Nephron (organoid): Measurements from ENCODE around the gene SMIM38.
A peak's percentile ranks its signal among the peaks of the same experiment; 100 is the strongest.

Experiments used
- H3K27ac Mint-ChIP-seq, 3 experiments: 2 replicates each; pipeline ENCODE4 v1.8.0; 2020; ENCODE audit warnings: mixed read lengths in 3 of 3, mild to moderate bottlenecking in 2 of 3, moderate library complexity in 1 of 3
- H3K27me3 Mint-ChIP-seq: 2 replicates; pipeline ENCODE4 v1.8.0; 2021; ENCODE audit warnings: low read depth, mild to moderate bottlenecking, moderate library complexity, mixed read lengths
- H3K36me3 Mint-ChIP-seq: 2 replicates; pipeline ENCODE4 v1.8.0; 2020; ENCODE audit warnings: low read depth, mixed read lengths
- H3K4me1 Mint-ChIP-seq: 2 replicates; pipeline ENCODE4 v1.8.0; 2020; ENCODE audit warnings: mixed read lengths
- H3K4me3 Mint-ChIP-seq, 3 experiments: 2 replicates each; pipeline ENCODE4 v1.8.0; 2020; ENCODE audit warnings: mild to moderate bottlenecking in 3 of 3, mixed read lengths in 3 of 3, moderate library complexity in 2 of 3
- H3K9me3 Mint-ChIP-seq: 2 replicates; pipeline ENCODE4 v1.8.0; 2020; ENCODE audit warnings: mixed read lengths
- CTCF ChIP-seq, 3 experiments: fragments of 200-600 bp; sonication (generic); IDR thresholded peaks; one replicate each; pipeline ENCODE4 v1.5.0; 2021; ENCODE audit warnings: antibody characterized with exemption in 3 of 3; ENCODE audit not compliant: unreplicated experiment in 3 of 3

SMIM38 gene

GRCh38 chr11:69114362-69114761 is 41.4 kb upstream of the SMIM38 start:
- Mint-ChIP-seq H3K27ac (peak overlapping the region in 2 of 3 experiments; percentile 13 to 17), H3K36me3 (peaks cover 6% of the 10 kb centered on the region), H3K27me3 (peaks cover 23% of the 10 kb centered on the region), H3K4me1 (peaks cover 18% of the 10 kb centered on the region), H3K4me3 (no peak overlapping the region), H3K9me3 (peaks cover 11% of the 10 kb centered on the region)
- TF ChIP-seq CTCF (IDR thresholded peaks at IDR 0.05; ENCODE audit: unreplicated experiment in 3 of 3) = no peak

- peaks cover 7% of the 10 kb centered on the region for H3K9me3 Mint-ChIP-seq
- H3K27me3 Mint-ChIP-seq = peaks cover 23% of the 10 kb centered on the region
- H3K4me1 Mint-ChIP-seq = peaks cover 18% of the 10 kb centered on the region
- no peak for TF ChIP-seq CTCF (IDR thresholded peaks at IDR 0.05; ENCODE audit: unreplicated experiment in 3 of 3)
- H3K4me3 Mint-ChIP-seq = no peak overlapping the region
- H3K36me3 Mint-ChIP-seq = peaks cover 6% of the 10 kb centered on the region
- peak overlapping the region; percentile 13 to 58 (median 17) for H3K27ac Mint-ChIP-seq
These were observed 40.8 kb upstream of the SMIM38 start for GRCh38 chr11:69114811-69115523.

DNA sequence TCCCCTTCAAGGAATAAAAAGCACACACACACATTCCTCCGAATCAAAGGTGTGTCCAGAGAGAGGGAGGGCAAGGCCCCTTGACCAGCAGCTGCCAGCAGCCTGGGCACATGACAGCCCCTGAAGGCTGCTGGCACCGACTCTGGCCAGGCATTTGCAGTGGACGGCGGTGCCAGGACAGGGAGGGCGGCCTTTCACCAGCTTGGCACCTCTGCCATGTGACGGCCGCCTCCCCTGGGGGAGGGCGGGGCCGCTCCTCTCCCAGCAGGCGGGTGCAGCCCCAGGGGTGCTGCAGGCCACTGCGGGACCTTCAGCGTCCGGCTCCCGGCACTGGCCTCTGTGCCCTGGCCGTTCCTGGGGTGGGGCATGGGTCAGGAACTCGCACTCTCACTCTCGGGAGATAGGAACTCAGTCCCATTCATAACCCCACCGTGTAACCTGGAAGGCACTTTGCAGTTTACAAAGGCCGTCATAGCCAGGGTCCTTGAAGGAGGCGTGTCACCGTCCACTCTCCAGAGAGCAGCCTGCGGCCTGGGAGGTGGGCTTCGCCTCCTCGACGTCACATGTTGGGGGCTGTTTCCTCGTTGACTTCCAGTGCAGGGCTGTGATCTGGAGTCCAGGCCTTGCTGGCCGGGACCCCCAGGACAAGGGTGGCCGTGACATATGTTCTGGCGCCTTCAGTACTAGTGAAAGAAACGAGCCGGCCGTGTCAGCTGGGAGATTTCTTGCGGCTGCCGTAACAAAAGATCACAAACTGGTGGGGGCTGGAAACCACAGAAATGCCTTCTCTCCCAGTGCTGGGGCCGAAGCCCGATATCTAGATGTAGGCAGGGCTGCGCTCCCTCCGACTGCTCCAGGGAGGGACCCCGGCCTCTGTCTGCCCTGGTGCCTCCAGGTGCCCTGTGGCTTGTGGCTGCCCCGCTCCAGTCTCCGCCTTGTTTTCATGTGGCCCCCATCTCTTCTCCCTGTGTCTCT is 39.9 kb upstream of the SMIM38 start:
- Mint-ChIP-seq H3K9me3 (peaks cover under 1% of the 10 kb centered on the region), H3K36me3 (no peaks in the 10 kb centered on the region), H3K27me3 (peaks cover 15% of the 10 kb centered on the region)

DNA sequence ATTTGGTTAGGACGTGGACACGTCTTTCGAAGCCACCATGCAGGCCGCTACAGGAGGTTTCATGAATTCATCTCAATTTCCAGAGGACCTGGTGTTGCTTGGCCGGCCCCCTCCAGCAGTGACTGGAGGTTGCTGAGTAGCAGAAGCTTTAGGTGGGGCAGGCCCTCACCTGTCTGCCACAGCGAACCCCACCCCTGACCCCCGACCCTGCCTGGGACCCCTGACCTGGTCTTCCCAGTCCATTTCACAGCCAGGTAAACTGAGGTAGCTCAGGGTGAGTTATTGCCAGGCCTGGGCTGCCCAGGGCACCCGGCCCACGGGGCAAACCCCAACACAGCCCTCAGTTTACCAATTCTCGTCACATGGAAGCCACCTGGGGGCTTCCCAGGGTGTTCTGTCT is 39.1 kb upstream of the SMIM38 start:
- Mint-ChIP-seq H3K27ac (peak overlapping the region in 1 of 3 experiments; percentile 7), H3K4me3 (no peak overlapping the region), H3K9me3 (no peaks in the 10 kb centered on the region), H3K36me3 (no peaks in the 10 kb centered on the region), H3K27me3 (peaks cover 15% of the 10 kb centered on the region), H3K4me1 (peaks cover 16% of the 10 kb centered on the region)
- no peak for TF ChIP-seq CTCF (IDR thresholded peaks at IDR 0.05; ENCODE audit: unreplicated experiment in 3 of 3)

More for the DNA sequence above, 39.9 kb upstream of the SMIM38 start:
- H3K4me3 Mint-ChIP-seq = no peak overlapping the region
- TF ChIP-seq CTCF (IDR thresholded peaks at IDR 0.05; ENCODE audit: unreplicated experiment in 3 of 3) = no peak
- H3K4me1 Mint-ChIP-seq = peaks cover 18% of the 10 kb centered on the region
- H3K27ac Mint-ChIP-seq = peak overlapping the region in 1 of 3 experiments; percentile 50

GRCh38 chr11:69119190-69119589 is 36.5 kb upstream of the SMIM38 start:
- Mint-ChIP-seq H3K4me3 (no peak overlapping the region), H3K27me3 (peaks cover 12% of the 10 kb centered on the region), H3K4me1 (peaks cover 14% of the 10 kb centered on the region), H3K36me3 (no peaks in the 10 kb centered on the region), H3K9me3 (no peaks in the 10 kb centered on the region), H3K27ac (no peak overlapping the region)
- no peak for TF ChIP-seq CTCF (IDR thresholded peaks at IDR 0.05; ENCODE audit: unreplicated experiment in 3 of 3)
